Raji (cell line): Measurements from ENCODE around the gene ABCC2.

Experiments
- POLR2A ChIP-seq: IDR thresholded peaks from 2 replicates; pipeline ENCODE4 v1.6.1; 2011; ENCODE audit warnings: low read depth, low read length, control low read depth; ENCODE audit not compliant: insufficient read depth

ABCC2 gene

DNA sequence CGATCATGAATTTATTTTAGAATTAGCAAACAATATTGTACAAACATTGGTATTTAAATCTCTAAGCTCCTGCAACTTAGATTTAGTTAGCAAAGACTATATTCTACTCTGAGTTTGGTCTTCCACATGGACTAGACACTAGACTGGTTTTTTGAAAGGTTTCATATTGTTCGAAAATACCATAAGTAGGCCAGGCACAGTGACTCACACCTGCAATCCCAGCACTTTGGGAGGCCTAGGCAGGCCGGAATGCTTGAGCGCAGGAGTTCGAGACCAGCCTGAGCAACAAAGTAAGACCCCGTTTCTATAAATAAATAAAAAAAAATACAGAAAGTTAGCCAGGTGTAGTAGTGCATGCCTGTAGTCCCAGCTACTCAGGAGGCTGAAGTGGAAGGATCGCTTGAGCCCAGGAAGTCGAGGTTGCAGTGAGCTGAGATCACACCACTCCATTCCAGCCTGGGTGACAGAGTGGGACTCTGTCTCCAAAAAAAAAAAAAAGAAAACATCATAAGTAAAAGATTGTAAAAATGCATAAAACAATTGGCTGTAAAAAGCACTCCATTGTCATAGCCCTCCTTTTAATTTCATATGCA, 73.1 kb downstream of the ABCC2 start:
- TF ChIP-seq POLR2A, result no peak

DNA sequence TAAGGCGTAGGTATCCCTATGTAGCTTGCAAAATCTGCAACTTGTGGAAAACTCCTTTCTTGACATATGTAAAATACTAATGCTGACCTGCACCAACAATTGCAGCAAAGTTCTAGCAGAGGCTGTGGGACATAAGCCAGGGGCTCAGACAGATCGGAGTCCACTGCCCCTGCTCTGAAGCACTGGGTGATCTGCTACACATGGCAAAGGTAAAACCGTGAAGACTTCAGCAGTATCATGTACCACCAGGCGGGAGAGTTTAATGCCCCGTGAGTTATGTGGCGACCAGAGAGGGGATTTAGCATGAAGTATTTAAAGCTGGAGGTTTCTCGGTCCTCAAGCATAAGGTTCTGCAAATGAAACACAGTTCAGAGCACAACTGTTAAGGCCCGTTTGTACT, 76.4 kb downstream of the ABCC2 start:
- no peak for TF ChIP-seq POLR2A

- TF ChIP-seq POLR2A, result no peak
These were observed 77.1 kb downstream of the ABCC2 start for GRCh38 chr10:99859585-99859984.

GRCh38 chr10:99860466-99860865, 78.0 kb downstream of the ABCC2 start:
- no peak for TF ChIP-seq POLR2A

DNA sequence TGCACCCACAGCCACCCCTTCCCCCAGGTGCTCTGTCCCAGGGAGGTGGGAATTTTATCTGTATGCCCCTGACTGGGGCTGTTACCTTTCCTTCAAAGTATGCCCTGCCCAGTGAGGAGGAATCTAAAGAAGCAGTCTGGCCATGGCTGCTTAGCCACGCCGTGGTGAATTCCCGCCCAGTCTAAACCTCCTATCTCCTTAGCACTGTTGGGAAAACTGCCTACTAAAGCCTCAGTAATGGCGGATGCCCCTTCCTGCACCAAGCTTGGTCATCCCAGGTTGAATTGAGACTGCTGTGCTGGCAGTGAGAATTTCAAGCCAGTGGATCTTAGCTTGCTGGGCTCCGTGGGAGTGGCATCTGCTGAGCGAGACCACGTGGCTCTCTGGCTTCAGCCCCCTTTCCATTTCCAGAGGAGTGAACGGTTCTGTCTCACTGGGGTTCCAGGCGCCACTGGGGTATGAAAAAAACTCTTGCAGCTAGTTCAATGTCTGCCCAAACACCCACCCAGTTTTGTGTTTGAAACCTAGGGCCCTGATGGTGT, 87.2 kb downstream of the ABCC2 start:
- no peak for TF ChIP-seq POLR2A

GRCh38 chr10:99870123-99870730, 87.8 kb downstream of the ABCC2 start:
- no peak for TF ChIP-seq POLR2A

DNA sequence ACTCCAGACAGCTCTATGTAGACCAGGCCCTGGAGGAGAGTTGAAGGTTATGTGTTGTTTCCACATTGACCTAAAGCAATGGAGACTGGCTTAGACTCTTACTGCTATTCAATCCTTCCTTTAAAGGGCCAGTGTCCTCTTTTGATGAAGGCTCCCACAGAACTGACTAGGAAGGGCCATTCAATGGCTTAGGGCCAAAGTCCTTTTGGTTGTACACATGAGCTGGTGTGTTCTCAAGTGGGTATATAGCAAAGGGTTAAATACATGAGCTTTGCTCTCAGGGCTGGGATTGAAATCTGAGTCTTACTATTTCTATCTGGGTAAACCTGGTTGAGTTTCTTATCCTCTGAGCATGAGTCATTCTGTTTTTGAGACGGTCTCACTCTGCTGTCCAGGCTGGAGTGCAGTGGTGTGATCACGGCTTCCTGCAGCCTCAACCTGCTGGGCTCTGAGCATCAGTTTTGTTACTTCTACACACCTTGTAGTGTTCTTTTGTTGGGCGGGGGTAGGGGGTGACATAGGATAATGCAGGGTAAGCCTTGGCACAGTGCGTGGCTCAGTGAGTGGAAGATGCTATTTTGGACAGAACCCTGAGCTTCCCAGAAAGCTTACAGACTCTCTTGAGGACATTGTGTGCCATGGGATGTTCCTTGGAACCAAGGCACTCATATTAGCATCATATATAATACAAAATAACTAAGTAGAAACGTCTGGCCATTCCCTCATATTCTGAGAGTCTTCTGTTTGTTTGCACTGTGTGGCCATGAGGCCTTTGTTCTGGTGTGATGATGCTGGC, 90.1 kb downstream of the ABCC2 start:
- TF ChIP-seq POLR2A, result no peak

DNA sequence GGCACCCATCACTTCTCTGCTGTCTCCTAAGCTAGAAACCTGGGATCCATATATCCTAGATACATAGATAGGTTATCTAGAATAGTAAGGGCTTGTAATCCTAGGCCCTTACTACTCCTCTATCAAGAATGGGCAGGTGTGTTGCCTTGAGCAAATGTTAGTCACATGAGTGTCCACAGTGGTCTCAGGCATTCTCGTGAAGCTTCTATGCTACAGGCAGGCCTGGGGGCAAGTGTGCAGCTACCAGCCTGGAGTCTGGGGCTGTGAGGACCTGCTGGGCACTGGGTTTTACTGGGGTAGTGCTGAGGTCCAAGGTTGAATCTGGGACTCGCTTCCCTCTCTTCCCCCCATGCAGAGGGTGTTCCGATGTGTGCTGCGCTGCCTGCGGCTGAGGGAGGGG, 91.4 kb downstream of the ABCC2 start:
- TF ChIP-seq POLR2A, result no peak

DNA sequence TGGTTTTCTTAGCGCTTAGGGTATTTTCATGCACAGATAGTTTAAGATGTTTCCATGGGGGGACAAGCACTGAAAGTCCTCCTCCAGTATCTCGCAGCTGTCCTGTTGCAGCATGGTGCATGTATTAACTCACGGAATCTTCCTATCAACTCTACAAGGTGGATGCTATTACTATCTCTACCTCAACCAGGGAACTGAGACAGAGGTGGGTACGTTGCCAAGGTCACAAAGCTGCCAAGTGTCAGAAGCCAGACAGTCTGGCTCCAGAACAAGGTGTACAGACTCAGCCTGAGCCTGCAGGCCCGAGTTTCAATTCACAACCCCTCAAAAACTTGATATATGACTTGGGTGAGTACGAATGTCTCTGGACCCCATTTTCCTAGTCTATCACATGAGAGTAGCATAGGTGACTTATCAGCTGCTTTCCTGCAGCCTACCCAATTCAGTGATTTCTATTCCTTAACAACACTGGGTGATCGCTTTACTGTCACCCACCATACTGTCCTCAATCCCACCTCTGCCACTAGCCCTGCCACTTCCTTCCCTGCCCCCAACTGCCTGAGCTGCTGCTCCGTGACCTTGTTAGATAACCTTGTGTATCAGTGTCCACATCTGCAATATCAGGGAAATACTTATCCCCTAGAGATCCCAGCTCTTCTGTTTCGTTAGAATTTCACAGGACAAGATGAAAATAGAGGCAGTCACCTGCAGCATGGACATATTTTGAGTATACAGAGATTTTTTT, 92.1 kb downstream of the ABCC2 start:
- no peak for TF ChIP-seq POLR2A

DNA sequence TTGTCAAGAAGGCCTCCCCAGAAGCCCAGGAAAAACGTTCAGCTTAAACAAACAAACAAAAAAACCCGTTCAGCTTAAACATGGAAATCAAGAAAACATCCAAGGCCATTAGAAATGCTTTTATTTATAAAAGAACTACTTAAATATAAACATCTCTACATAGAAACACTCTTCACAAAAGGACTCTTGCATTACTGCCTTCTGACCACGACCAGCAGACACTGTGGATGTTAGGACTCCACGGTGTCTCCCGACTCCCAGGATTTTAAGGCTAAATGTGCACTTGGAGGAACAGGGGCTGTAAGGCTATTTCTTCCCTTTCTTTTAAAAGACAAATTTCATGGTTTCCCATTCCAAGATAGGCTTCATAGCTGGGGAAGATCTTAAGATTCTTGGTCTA, 93.0 kb downstream of the ABCC2 start:
- TF ChIP-seq POLR2A, result no peak

DNA sequence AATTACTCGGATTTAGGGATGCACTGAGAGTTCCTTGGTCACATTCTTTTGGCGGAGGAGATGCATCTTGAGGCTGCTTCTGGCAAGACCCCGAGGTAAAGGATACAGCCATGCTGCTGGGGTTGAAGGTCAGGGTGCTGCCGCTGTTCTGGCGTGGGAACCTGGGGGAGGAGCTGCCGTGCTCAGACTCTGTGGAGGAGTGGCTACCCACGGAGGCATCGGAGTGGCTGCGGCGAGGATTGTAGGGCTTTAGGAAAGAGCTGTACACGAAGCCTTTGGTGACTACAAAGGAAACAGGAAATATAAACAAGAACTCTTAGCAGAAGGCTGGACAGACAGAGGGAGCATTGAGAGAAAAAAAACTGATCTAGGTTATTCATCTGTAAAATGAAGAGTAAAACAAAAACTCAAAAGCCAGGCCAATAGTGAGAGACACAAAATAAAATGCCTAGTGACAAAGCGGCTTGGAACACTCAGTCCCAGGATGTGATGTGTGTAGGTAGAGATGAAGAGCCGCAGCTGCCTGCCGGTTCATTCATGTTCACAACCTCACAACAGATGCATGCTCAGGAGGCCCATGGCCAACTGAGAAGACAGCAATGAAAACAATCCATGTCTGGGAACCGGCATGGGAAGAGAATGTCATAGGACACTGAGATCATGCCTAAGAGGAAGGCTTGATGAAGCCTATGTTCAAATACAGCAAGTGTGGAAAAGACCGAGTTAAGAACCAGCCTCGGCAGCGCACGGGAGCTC, 97.8 kb downstream of the ABCC2 start:
- no peak for TF ChIP-seq POLR2A

GRCh38 chr10:99881371-99881770, 98.9 kb downstream of the ABCC2 start:
- no peak for TF ChIP-seq POLR2A

- no peak for TF ChIP-seq POLR2A
These were observed 101.1 kb downstream of the ABCC2 start for GRCh38 chr10:99883523-99883922.

DNA sequence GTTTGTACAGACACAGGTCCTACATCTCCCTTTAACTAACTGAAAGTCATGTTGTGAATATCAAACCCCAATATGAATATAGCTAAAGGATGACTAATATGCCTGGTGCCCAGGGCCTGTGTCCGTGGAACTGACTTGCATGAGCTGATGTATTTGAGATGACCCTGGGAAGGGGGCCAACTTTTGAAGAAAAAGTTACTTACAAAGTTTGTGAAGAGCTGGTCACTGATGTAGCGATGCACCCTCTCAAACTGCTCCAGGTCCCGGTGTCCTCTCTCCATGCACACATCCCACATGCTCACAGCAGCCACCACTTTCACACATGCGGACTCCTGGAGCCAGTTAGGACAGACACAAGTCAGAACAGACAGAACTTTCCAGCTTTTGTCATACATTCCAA, 106.2 kb downstream of the ABCC2 start:
- TF ChIP-seq POLR2A, result no peak

GRCh38 chr10:99894613-99895012, 112.2 kb downstream of the ABCC2 start:
- no peak for TF ChIP-seq POLR2A
